Breast epithelium (tissue), 4 donors: ENCODE measurements around the gene CFHR1. TPM values are rescaled to one million over a fixed set of nuclear protein-coding genes. Genes with fewer than 3 reads are reported as not detected.
"Not testable (repeated sequence)": the region's sequence is repeated elsewhere in the genome, so short reads cannot be mapped to it uniquely, and the experiment has no call there.

Experiments
- DNase-seq, 2 donors: peaks; one replicate each; pipeline ENCODE4 v3.0.0-alpha.2; 2019; ENCODE audit warnings: low spot score in 2 of 2
- H3K27ac ChIP-seq, 2 donors: fragments of 200-600 bp; sonication (generic) in 1 of 2; one replicate each; pipeline ENCODE4 v1.5.1; 2016 to 2019; ENCODE audit warnings: mild to moderate bottlenecking in 1 of 2
- H3K27me3 ChIP-seq, 2 donors: fragments of 200-600 bp; sonication (generic) in 1 of 2; one replicate each; pipeline versions ENCODE4 v1.5.1 to v1.6.0; 2017 to 2019; ENCODE audit warnings: control low read depth in 1 of 2, mild to moderate bottlenecking in 1 of 2
- H3K36me3 ChIP-seq: fragments of 200-600 bp; one replicate; pipeline ENCODE4 v1.5.1; 2019
- H3K4me1 ChIP-seq, 2 donors: fragments of 200-600 bp; sonication (generic); one replicate each; pipeline ENCODE4 v1.5.1; 2016 to 2019; ENCODE audit warnings: control low read depth in 1 of 2
- H3K4me3 ChIP-seq, 3 donors: fragments of 200-600 bp; sonication (generic); 1 replicate in 2 of 3; 2 replicates in 1 of 3; pipeline ENCODE4 v1.5.1; 2016 to 2019; ENCODE audit warnings: mild to moderate bottlenecking in 3 of 3, moderate library complexity in 2 of 3
- H3K9me3 ChIP-seq, 2 donors: fragments of 200-600 bp; sonication (generic) in 1 of 2; one replicate each; pipeline ENCODE4 v1.5.1; 2016 to 2019; ENCODE audit warnings: control low read depth in 1 of 2
- POLR2A ChIP-seq: fragments of 450-650 bp; IDR thresholded peaks from one replicate; pipeline ENCODE4 v1.6.1; 2016; ENCODE audit warnings: antibody characterized with exemption, mild to moderate bottlenecking, moderate library complexity
- POLR2AphosphoS5 ChIP-seq, 3 donors: sonication (generic); formaldehyde crosslinking; IDR thresholded peaks; one replicate each; pipeline ENCODE4 v1.6.1; 2017; ENCODE audit warnings: antibody characterized with exemption in 3 of 3
- intact Hi-C: fragments of 100-400 bp; cut with DNase I; formaldehyde crosslinking; loops from one replicate; pipeline ENCODE4 v1.15.1; 2023; ENCODE audit warnings: low total_unique reads
- total RNA-seq, 3 donors: library from RNA; depleted of rRNA; stranded (reverse); fragments of >200 nt; gene quantifications; one replicate each; pipeline ENCODE4 v1.1.0, GENCODE V29; 2016
- TF ChIP-seq, protein P1 (sequence below), 3 donors: fragments of 450-650 bp; IDR thresholded peaks; one replicate each; pipeline ENCODE4 v1.5.1; 2016 to 2017; ENCODE audit warnings: antibody characterized with exemption in 3 of 3, mild to moderate bottlenecking in 3 of 3, moderate library complexity in 3 of 3

The CFHR1 gene
- total RNA-seq, 3 donors from 2014 or later = not detected

DNA sequence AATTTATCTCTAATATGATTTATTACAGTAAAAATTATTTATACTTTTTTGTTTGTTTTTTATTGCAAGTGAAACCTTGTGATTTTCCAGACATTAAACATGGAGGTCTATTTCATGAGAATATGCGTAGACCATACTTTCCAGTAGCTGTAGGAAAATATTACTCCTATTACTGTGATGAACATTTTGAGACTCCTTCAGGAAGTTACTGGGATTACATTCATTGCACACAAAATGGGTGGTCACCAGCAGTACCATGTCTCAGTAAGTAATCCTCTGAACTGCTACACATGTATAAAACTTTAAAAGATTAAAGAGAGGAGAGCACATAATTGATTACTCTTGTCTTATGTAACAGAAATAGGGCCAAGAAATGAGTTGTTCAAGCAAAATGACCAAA, 40.4 kb upstream of the CFHR1 start:
- H3K27me3 ChIP-seq = no peaks in the 10 kb centered on the region
- no peak for DNase-seq
- no peaks in the 10 kb centered on the region for H3K36me3 ChIP-seq
- H3K4me3 ChIP-seq = no peak overlapping the region
- H3K27ac ChIP-seq = no peak overlapping the region
- TF ChIP-seq, protein P1, sequence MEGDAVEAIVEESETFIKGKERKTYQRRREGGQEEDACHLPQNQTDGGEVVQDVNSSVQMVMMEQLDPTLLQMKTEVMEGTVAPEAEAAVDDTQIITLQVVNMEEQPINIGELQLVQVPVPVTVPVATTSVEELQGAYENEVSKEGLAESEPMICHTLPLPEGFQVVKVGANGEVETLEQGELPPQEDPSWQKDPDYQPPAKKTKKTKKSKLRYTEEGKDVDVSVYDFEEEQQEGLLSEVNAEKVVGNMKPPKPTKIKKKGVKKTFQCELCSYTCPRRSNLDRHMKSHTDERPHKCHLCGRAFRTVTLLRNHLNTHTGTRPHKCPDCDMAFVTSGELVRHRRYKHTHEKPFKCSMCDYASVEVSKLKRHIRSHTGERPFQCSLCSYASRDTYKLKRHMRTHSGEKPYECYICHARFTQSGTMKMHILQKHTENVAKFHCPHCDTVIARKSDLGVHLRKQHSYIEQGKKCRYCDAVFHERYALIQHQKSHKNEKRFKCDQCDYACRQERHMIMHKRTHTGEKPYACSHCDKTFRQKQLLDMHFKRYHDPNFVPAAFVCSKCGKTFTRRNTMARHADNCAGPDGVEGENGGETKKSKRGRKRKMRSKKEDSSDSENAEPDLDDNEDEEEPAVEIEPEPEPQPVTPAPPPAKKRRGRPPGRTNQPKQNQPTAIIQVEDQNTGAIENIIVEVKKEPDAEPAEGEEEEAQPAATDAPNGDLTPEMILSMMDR (IDR thresholded peaks at IDR 0.05) = no peak
- TF ChIP-seq POLR2AphosphoS5 (IDR thresholded peaks at IDR 0.05) (no peak), POLR2A (no peak)
- H3K9me3 ChIP-seq = no peaks in the 10 kb centered on the region
- intact Hi-C loops = no loop called here
- no peaks in the 10 kb centered on the region for H3K4me1 ChIP-seq

DNA sequence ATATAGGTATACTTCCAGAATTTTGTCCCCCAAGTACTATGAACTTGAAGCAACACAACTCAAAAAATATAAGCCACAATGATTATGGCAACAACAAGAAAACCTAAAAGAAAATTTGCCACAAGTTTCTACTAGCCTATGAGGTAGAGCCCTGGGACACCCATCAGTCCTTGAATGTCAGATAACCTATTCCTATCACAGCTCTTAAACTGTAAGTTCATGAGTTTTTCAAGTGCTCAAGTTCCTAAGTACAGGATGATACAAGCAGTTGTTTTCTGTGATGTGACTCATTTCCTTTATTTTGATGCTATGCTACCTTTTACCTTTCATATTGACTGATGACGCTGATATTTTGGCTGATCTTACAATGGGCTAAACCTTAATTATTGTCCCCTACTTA, 28.3 kb upstream of the CFHR1 start:
- DNase-seq, H3K27me3 ChIP-seq, intact Hi-C loops, H3K9me3 ChIP-seq, H3K27ac ChIP-seq, H3K36me3 ChIP-seq, H3K4me1 ChIP-seq, H3K4me3 ChIP-seq: not testable (repeated sequence)

DNA sequence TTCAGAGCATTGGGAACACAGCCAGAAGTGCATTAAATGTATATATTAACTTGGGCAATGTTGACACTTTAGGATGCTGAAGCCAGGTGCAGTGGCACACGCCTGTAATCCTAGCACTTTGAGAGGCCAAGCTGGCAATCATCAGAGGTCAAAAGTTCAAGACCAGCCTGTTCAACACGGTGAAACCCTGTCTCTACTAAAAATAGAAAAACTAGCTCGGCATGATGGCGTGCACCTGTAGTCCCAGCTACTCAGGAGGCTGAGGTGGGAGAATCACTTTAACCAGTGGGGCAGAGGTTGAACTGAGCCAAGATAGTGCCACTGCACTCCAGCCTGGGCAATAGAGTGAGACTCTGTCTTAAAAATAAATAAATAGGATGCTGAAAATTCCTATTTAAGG, 25.4 kb upstream of the CFHR1 start:
- intact Hi-C loops, DNase-seq: not testable (repeated sequence)

DNA sequence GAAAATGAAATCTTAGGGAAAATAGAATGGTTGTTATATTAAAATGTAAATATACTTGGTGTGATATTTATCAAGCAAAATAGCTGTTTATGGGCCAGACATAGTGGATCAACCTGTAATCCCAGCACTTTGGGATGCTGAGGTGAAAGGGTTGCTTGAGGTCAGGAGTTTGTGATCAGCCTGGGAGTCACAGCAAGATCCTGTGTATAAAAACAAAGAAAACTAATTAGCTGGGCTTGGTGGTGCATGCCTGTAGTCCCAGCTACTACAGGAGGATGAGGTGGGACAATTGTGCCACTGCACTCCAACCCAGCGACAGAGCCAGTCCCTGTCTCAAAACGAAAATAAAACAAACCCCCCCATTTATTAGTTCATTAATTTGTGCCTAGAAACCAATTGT, 21.6 kb upstream of the CFHR1 start:
- Histone ChIP-seq H3K36me3 (no peaks in the 10 kb centered on the region), H3K27me3 (no peaks in the 10 kb centered on the region), H3K4me1 (no peaks in the 10 kb centered on the region), H3K27ac (no peak overlapping the region), H3K9me3 (no peaks in the 10 kb centered on the region), H3K4me3 (no peak overlapping the region)
- intact Hi-C loops = no loop called here
- no peak for TF ChIP-seq POLR2A
- TF ChIP-seq, protein P1 (IDR thresholded peaks at IDR 0.05) = no peak
- TF ChIP-seq POLR2AphosphoS5 (IDR thresholded peaks at IDR 0.05) = no peak
- DNase-seq = no peak

More for the DNA sequence above, 25.4 kb upstream of the CFHR1 start:
- not testable (repeated sequence) for H3K9me3 ChIP-seq, H3K4me1 ChIP-seq, H3K27ac ChIP-seq, H3K4me3 ChIP-seq, H3K36me3 ChIP-seq, H3K27me3 ChIP-seq

DNA sequence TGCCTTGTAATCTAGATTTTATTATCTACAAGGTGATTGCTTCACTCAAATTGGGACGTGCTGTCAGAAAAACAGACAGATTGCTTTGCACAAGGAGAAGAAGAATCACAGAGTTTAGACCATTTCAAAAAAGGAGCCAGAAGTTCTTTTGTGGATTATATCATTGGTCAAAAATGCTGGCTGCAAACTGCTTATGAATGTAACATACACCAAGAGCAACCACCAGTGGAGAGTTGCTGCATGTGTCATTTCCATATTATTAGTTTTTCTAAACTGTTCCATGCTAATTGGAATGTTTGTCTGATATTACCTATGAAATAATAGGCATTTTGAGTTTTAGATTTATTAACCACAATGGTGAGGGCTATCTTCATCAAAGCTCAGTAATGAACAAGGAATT, 17.6 kb upstream of the CFHR1 start:
- H3K27ac ChIP-seq, H3K36me3 ChIP-seq, H3K4me3 ChIP-seq, DNase-seq, intact Hi-C loops, H3K4me1 ChIP-seq, H3K9me3 ChIP-seq, H3K27me3 ChIP-seq: not testable (repeated sequence)

DNA sequence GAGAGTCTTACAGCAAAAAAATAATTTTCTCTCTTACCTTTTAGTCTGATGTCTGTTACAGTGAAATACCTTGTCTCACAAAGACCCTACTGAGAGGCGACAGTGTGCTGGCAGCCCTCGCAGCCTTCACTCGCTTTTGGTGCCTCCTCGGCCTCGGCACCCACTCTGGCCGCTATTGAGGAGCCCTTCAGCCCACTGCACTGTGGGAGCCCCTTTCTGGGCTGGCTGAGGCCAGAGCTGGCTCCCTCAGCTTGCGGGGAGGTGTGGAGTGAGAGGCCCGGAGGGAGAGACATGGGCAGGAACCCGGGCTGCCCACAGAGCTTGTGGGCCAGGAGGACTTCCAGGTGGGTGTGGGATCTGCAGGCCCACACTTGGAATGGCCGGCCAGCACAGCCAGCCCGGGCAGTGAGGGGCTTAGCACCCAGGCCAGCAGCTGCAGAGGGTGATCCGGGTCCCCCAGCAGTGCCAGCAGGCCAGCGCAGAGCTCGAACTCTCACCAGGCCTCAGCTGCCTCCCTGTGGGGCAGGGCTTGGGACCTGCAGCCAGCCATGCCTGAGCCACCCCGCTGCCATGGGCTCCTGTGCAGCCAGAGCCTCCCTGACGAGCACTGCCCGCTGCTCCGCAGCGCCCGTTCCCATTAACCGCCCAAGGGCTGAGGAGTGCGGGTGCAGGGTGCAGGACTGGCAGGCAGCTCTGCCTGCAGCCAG, 10.8 kb upstream of the CFHR1 start:
- intact Hi-C loops = no loop called here

DNA sequence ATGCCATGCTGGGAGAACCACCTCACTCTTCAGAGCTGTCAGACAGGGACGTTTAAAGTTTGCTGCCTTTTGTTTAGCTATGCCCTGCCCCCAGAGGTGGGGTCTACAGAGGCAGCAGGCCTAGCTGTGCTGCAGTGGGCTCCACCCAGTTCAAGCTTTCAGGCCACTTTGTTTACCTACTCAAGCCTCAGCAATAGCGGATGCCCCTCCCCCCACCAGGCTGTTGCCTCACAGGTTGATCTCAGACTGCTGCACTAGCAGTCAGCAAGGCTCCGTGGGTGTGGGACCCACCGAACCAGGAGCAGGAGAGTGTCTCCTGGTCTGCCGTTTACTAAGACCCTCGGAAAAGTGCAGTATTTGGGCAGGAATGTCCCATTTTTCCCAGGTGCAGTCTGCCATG, 2.1 kb upstream of the CFHR1 start:
- H3K27ac ChIP-seq, H3K9me3 ChIP-seq, H3K36me3 ChIP-seq, H3K4me3 ChIP-seq, H3K4me1 ChIP-seq, intact Hi-C loops, H3K27me3 ChIP-seq, DNase-seq: not testable (repeated sequence)

More for the DNA sequence above, 10.8 kb upstream of the CFHR1 start:
- H3K4me3 ChIP-seq = no peak overlapping the region
- H3K27ac ChIP-seq = no peak overlapping the region
- H3K36me3 ChIP-seq = no peaks in the 10 kb centered on the region
- no peaks in the 10 kb centered on the region for H3K27me3 ChIP-seq
- no peaks in the 10 kb centered on the region for H3K4me1 ChIP-seq
- H3K9me3 ChIP-seq = no peaks in the 10 kb centered on the region
- no peak for DNase-seq
- TF ChIP-seq, protein P1 (IDR thresholded peaks at IDR 0.05) = no peak
- no peak for TF ChIP-seq POLR2A
